Activated CD4-positive, CD25-positive, alpha-beta regulatory T cell (primary cell): Measurements from ENCODE around the gene PTRHD1.

Experiments
- DNase-seq, 4 experiments: peaks; one replicate each; lab custom pipeline; 2025; lab: John Stamatoyannopoulos, UW

The PTRHD1 gene

GRCh38 chr2:24756789-24757188, 36.4 kb downstream of the PTRHD1 start:
- DNase-seq, result no peak

DNA sequence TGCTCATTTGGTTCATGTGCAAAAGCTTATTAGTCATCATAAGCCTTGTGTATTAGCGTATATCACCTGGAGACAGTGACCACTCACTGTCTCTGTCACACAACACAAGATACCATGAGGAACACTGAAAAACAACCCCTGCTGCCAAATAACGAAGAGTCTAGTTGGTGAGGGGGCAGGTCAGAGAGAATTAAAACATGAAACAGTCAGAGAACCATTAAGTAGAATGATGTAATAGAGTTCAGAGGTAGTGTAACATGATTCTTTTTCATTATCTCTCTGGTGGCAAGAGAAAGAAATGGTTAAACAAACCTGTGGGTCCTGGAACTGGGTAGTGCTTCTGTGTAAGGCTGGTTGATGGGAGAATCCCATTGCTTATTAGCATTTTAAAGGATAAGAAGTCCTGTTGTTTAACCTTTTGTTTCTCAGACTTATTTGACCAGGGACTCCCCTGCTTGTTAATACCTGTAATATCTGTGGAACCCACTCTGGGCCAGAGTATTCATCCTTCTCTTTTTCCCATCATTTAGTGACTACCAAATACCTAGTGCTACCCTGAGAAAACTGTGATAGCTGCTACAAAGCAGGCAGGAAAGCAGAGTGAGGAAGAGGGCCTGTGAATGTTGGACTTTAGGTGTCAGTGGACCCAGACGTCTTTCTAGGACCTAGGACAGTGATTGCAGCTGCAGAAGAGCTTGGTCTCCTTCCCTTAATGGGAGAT, 38.0 kb downstream of the PTRHD1 start:
- no peak for DNase-seq

GRCh38 chr2:24749069-24749691, 44.0 kb downstream of the PTRHD1 start:
- DNase-seq, result no peak

- DNase-seq, result no peak
These were observed 45.9 kb downstream of the PTRHD1 start for GRCh38 chr2:24747299-24747698.

GRCh38 chr2:24745825-24746224, 47.4 kb downstream of the PTRHD1 start:
- no peak for DNase-seq

DNA sequence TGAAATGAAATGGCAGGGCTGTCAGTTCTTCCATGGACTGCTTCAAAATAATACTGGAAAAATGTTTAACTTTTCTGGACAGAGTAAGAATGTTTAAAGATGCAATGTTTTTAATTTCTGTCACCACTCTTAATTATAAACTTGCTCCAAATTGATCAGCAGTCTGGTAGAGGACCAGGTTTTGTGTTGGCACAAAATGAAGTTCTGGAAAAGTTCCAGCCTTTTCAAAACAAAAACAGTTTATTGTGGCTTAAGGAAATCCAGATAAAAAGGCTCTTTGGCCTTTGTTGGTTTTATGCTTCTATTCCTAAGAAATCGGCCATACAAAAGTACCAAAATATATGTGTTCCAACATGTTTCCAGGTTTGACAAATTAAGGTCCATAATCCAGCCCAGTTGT, 48.8 kb downstream of the PTRHD1 start:
- no peak for DNase-seq

GRCh38 chr2:24743924-24744323, 49.3 kb downstream of the PTRHD1 start:
- no peak for DNase-seq

DNA sequence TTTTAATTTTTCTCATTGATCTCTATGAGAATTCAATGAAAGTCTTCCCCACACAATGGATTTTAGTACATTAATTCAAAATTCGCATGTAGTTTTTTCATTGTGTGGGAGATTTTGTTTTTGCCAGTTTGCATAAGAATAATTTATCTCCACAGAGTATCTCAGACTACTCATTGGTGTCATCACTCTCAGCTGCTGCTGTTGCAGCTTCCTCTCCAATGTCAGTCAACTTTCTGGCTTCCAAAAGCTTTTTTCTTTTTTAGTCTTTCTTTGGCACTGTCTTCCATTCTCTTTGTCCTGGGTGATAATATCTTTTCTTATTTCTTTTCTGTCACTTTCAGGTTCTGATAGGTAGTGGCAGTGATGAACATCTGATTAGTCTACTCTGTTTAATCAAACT, 50.5 kb downstream of the PTRHD1 start:
- no peak for DNase-seq

- DNase-seq, result no peak
These were observed 53.0 kb downstream of the PTRHD1 start for GRCh38 chr2:24740142-24740541.
